Measurements from ENCODE around the gene TMEM253.

The TMEM253 gene

DNA sequence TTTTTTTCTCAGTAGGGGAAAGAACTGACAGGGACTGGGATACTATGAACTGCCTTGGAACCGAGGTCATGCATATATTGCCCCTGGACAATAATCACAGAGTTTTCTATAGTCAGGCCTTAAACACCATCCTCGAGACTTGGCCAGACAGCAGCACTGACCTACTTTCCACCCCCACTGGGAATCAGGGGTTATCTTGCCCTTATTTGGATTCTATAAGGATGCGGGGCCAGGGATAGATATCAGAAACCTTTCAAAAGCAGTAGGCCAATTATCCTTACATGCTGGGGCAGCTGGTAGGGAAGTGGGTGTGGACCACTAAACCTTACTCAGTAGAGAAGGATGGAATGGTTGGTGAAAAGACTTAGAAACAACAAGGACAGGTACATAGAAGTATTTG is 4.4 kb upstream of the TMEM253 start:
- TF ChIP-seq, protein P1, sequence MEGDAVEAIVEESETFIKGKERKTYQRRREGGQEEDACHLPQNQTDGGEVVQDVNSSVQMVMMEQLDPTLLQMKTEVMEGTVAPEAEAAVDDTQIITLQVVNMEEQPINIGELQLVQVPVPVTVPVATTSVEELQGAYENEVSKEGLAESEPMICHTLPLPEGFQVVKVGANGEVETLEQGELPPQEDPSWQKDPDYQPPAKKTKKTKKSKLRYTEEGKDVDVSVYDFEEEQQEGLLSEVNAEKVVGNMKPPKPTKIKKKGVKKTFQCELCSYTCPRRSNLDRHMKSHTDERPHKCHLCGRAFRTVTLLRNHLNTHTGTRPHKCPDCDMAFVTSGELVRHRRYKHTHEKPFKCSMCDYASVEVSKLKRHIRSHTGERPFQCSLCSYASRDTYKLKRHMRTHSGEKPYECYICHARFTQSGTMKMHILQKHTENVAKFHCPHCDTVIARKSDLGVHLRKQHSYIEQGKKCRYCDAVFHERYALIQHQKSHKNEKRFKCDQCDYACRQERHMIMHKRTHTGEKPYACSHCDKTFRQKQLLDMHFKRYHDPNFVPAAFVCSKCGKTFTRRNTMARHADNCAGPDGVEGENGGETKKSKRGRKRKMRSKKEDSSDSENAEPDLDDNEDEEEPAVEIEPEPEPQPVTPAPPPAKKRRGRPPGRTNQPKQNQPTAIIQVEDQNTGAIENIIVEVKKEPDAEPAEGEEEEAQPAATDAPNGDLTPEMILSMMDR (IDR thresholded peaks at IDR 0.05; ENCODE audit: low read depth, low read length): no peak
- H3K4me3 ChIP-seq (ENCODE audit: low read depth, low read length): no peak overlapping the region

DNA sequence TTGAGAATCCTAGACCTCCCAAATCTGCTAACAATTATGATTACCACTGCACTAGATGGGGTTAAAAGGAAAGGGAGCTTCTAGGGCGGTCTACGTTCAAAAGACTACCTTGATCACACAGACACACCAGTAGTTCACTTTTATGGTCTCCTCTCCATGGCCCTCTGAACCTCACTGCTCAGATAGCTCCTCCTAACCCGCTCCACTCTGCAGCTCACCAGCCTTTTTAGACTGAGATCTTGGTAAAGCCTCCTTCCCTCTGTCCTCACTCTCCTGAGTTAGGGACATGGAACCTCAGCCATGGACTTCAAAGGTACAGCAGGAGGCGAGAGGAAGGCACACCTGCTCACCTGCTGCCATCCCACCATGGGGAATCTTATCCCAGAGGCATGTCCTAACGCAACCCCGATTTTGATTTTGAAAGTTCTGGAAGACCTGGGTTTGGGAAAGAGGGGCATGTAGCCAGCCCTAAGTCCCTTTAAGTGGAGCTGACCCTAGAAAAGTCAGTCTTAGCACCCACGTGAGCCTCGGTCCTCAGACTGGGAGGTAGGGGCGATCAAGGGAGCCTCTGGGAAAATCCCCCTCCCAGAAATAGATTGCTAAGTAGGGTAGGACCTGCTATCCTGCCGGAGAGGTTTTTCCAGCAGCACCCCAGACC is 3.8 kb upstream of the TMEM253 start:
- H3K4me3 ChIP-seq (ENCODE audit: low read depth, low read length): 0 out of 2 replicates have a peak overlapping the region, but pooled peaks have one; percentile 2
- TF ChIP-seq, protein P1 (IDR thresholded peaks at IDR 0.05; ENCODE audit: low read depth, low read length): no peak

DNA sequence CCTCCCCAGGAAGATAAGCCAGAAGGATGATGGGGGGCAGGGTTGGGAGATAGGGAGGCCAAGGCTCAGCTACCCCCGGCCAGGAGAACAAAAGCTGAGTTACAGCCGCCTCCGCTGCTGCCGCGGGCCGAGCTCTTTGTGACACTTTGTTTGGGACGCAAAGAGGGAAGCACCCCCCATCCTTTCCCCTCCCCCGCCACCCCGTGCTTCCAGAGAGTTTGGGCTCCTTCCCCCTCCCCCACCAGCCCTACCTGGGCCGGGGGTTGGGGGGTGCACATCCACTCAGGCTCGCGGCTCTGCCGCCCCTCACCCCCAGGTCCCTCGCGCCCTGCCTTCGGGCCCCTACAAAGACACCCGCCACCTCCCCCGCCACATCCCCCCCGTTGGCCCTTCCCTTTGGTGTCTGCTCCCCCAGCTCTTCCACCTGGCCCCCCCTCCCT is 3.2 kb upstream of the TMEM253 start:
- H3K4me3 ChIP-seq (ENCODE audit: low read depth, low read length): 0 out of 2 replicates have a peak overlapping the region, but pooled peaks have one; percentile 2
- TF ChIP-seq, protein P1 (IDR thresholded peaks at IDR 0.05; ENCODE audit: low read depth, low read length): no peak

DNA sequence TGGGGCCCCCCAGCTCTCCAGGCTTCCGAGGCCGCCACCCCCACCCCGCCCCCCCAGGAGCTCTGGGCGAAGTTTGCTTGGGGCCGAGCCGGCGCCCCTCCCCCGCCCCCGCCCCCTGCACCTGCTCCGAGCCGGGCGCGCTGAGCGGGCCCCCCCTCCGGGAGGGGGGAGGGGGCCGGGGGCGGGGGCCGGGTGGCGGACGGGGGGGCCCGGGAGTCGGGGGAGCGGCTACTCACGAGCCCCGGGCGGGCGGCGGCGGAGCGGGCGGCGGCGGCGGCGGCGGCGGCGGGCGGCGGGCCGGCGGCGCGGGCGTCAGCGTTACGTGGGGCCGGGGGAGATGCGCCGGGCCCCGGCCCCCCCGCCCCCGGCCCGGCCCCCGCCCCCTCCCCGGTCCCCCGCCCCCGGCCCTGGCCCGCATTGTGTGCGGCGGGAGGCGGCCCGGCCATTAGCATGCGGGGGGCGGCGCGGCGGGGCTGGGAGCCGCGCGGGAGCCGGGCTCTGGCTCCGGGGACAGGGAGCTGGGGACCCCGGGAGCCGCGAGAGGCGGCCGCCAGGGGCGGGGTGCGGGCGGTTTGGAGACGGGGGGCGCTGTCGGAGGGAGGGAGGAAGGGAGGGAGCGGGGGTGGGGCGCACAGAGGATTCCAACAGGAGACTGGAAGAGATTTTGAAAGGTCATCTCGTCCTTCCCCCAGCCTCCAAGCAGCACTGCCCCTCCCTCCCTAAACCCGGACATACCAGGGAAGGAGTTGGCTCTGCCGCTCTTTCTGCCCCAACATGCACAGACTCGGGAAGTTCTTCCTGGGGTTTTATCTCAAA is 2.6 kb upstream of the TMEM253 start, which contains the start of gene ZNF219:
ZNF219 (minus strand) TSS at position 580 of the 816 bp plus-strand sequence. CDS start 5,064 bp downstream, outside the sequence.
- TF ChIP-seq, protein P1 (IDR thresholded peaks at IDR 0.05; ENCODE audit: low read depth, low read length): no peak
- H3K4me3 ChIP-seq (ENCODE audit: low read depth, low read length): peak within 1 kb of the TSS; percentile 62

DNA sequence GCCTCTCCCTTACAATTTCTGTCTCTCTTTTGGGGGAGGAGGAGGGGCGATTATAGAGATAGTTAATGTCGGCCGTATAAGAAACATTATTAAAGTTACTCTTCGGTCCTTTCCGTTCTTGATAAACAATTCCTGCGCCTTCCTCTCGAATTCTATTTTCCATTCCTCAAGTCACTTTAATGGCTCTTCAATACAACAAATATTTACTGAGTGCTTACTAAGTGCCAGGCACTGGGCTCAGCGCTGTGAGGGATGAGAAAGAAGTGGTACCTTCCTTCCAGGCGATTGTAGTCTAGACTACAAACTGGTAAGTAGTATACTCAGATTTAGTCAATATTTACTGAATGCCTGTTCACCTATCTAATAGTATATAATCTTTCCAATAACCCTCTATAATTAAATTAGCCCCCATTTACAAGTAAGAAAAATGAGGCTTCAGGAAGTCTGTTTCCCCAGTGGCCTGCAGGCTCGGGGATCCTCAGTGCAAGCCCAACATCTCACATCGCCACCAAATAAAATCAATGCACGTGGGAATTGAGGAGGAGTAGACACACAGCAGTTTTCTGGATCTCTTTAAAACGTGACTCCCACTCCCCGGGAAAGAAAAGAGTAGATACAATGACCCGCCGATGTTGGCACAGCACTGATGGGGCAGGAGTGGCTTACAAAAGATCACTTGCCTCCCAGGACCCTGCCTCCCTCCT is 1.8 kb upstream of the TMEM253 start:
- peak overlapping the region; percentile 62 for H3K4me3 ChIP-seq (ENCODE audit: low read depth, low read length)
- TF ChIP-seq, protein P1 (IDR thresholded peaks at IDR 0.05; ENCODE audit: low read depth, low read length): no peak

DNA sequence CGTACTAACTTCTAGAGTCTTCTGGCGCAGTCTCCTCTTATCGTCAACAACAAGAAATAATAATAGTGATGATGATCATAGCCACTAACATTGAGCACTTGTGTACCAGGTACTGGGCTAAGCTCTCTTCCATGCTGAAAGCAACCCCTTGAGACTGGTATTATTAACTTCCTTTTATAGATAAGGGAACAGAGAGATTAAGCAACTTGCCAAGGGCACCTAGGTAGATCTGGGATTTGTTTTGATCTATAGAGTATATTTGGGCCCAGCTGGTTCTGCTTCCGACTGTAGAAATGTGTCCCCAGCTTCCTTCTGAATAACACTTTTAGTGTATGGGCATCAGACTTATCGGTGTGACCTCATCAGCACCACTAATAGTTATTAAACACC is 1.3 kb upstream of the TMEM253 start:
- H3K4me3 ChIP-seq (ENCODE audit: low read depth, low read length): no peak overlapping the region
- TF ChIP-seq, protein P1 (IDR thresholded peaks at IDR 0.05; ENCODE audit: low read depth, low read length): no peak

Data from WI38 (cell line).